IPS-18c (cell line): ENCODE data around the gene LRRC15.

ENCODE experiments used
- H3K4me3 ChIP-seq: 2 replicates; pipeline ENCODE4 v1.7.0; 2013; ENCODE audit warnings: low read depth, mild to moderate bottlenecking, low read length, moderate library complexity; ENCODE audit not compliant: insufficient read depth
- H3K9me3 ChIP-seq: one replicate; pipeline ENCODE4 v1.6.1; 2013; ENCODE audit warnings: mild to moderate bottlenecking, low read length, moderate library complexity; ENCODE audit not compliant: control insufficient read depth, insufficient read depth

LRRC15 gene

GRCh38 chr3:194315965-194316361 is 53.6 kb downstream of the LRRC15 start:
- Histone ChIP-seq H3K9me3 (peaks cover 6% of the 10 kb centered on the region), H3K4me3 (peak overlapping the region; percentile 29)

- Histone ChIP-seq H3K9me3 (peaks cover 6% of the 10 kb centered on the region), H3K4me3 (peak overlapping the region; percentile 43)
These were observed 54.2 kb downstream of the LRRC15 start for GRCh38 chr3:194315088-194315964.

- Histone ChIP-seq H3K4me3 (no peak overlapping the region), H3K9me3 (peaks cover 2% of the 10 kb centered on the region)
These were observed 55.0 kb downstream of the LRRC15 start for GRCh38 chr3:194314388-194315068.

- H3K9me3 ChIP-seq = peaks cover 2% of the 10 kb centered on the region
- H3K4me3 ChIP-seq = no peak overlapping the region
These were observed 55.8 kb downstream of the LRRC15 start for GRCh38 chr3:194313560-194314387.

GRCh38 chr3:194312743-194313281 is 56.7 kb downstream of the LRRC15 start:
- no peaks in the 10 kb centered on the region for H3K9me3 ChIP-seq
- H3K4me3 ChIP-seq = no peak overlapping the region

- Histone ChIP-seq H3K4me3 (no peak overlapping the region), H3K9me3 (no peaks in the 10 kb centered on the region)
These were observed 57.3 kb downstream of the LRRC15 start for GRCh38 chr3:194312186-194312742.

GRCh38 chr3:194311000-194311399 is 58.5 kb downstream of the LRRC15 start:
- Histone ChIP-seq H3K9me3 (no peaks in the 10 kb centered on the region), H3K4me3 (no peak overlapping the region)

GRCh38 chr3:194310060-194310835 is 59.3 kb downstream of the LRRC15 start:
- Histone ChIP-seq H3K9me3 (no peaks in the 10 kb centered on the region), H3K4me3 (no peak overlapping the region)

GRCh38 chr3:194308601-194309449 is 60.7 kb downstream of the LRRC15 start:
- no peak overlapping the region for H3K4me3 ChIP-seq
- no peaks in the 10 kb centered on the region for H3K9me3 ChIP-seq

GRCh38 chr3:194307849-194308248 is 61.7 kb downstream of the LRRC15 start:
- Histone ChIP-seq H3K9me3 (no peaks in the 10 kb centered on the region), H3K4me3 (no peak overlapping the region)

GRCh38 chr3:194306771-194307640 is 62.5 kb downstream of the LRRC15 start:
- Histone ChIP-seq H3K4me3 (no peak overlapping the region; the same call in 1 of the 2 replicates), H3K9me3 (no peaks in the 10 kb centered on the region)

- Histone ChIP-seq H3K9me3 (no peaks in the 10 kb centered on the region), H3K4me3 (0 out of 2 replicates have a peak overlapping the region, but pooled peaks have one; percentile 20)
These were observed 63.3 kb downstream of the LRRC15 start for GRCh38 chr3:194306109-194306686.

GRCh38 chr3:194305356-194306108 is 64.0 kb downstream of the LRRC15 start:
- H3K4me3 ChIP-seq = no peak overlapping the region
- H3K9me3 ChIP-seq = no peaks in the 10 kb centered on the region
